GM12878 (cell line): ENCODE results near the gene FAM111B. TPM values are rescaled to one million over a fixed set of nuclear protein-coding genes. Genes with fewer than 3 reads are reported as not detected.

Experiments used
- POU2F2 ChIP-seq: IDR thresholded peaks from 3 replicates; pipeline ENCODE4 v1.6.1; 2011; ENCODE audit warnings: low read depth, mild to moderate bottlenecking, low read length, borderline replicate concordance
- PRDM15 ChIP-seq: fragments of 450-650 bp; formaldehyde crosslinking; IDR thresholded peaks from 2 replicates; pipeline ENCODE4 v1.4.0; 2020; ENCODE audit warnings: mild to moderate bottlenecking, moderate library complexity
- TCF12 ChIP-seq: IDR thresholded peaks from 2 replicates; pipeline ENCODE4 v1.6.1; 2011; ENCODE audit warnings: low read depth, mild to moderate bottlenecking, low read length
- ZNF687 ChIP-seq: fragments of 450-650 bp; IDR thresholded peaks from 2 replicates; pipeline ENCODE4 v1.6.1; 2017; ENCODE audit warnings: mild to moderate bottlenecking, moderate library complexity
- polyA plus RNA-seq, 11 experiments: library from polyadenylated mRNA; depleted of rRNA in 4 of 11; unstranded in 6 of 11; stranded (reverse) in 5 of 11; fragments of >200 nt; fragmentation: Nextera tagmentation in 4 of 11; fragmentation: Illumina TruSeq in 1 of 11; extraction: Ambion mirVana in 4 of 11; extraction: Trizol in 1 of 11; gene quantifications; 1 replicate in 1 of 11; 2 replicates in 10 of 11; pipeline versions ENCODE4 v1.2.1 to v1.2.3, GENCODE V29; 2011 to 2016; ENCODE audit warnings: inconsistent platforms in 2 of 11, missing spikeins in 2 of 11, low read depth in 1 of 11
- total RNA-seq, 4 experiments: library from RNA; depleted of rRNA in 3 of 4; stranded (reverse); fragments of >200 nt in 3 of 4; fragmentation: Illumina TruSeq in 1 of 4; extraction: Trizol in 1 of 4; gene quantifications; 2 replicates each; pipeline versions ENCODE4 v1.2.1 to v1.2.3, GENCODE V29; 2013 to 2021

The FAM111B gene
- total and polyA plus RNA-seq, 10 of the 15 experiments (the other 5 are each of a cell fraction or from before 2014, with no cell fraction given), result 35.9 to 97.2 (median 62.1) TPM

- TF ChIP-seq TCF12, result 0 out of 2 replicates have a peak, but pooled peaks have one; percentile 26
- TF ChIP-seq PRDM15 (CRISPR knock-in tag), result no peak
- peak; percentile 87 for TF ChIP-seq ZNF687
- TF ChIP-seq POU2F2, result peak; percentile 54; the same call in 1 of the 3 replicates
Measured at GRCh38 chr11:59171508-59172322, 64.7 kb downstream of the FAM111B start, which contains the start of gene DTX4 (continued).
